PC-9 (cell line): ENCODE measurements around the gene NR3C1. TPM values are rescaled to one million over a fixed set of nuclear protein-coding genes. Genes with fewer than 3 reads are reported as not detected.

Experiments
- BruUV-seq: library from RNA; stranded (reverse); fragments of 400-500 nt; replicated peaks from 2 replicates; lab custom pipeline; 2021; lab: Mats Ljungman, UMichigan
- CTCF ChIA-PET: fragments of 300-600 bp; sonication (Branson Sonifier 250); formaldehyde crosslinking; loops from one replicate; lab custom pipeline; 2022; ENCODE audit warnings: antibody characterized with exemption; lab: Charles Lee
- POLR2A ChIA-PET: fragments of 300-600 bp; sonication (Branson Sonifier 250); formaldehyde crosslinking; loops from one replicate; lab custom pipeline; 2022; ENCODE audit warnings: antibody characterized with exemption; ENCODE audit not compliant: unreplicated experiment; lab: Charles Lee
- DNase-seq, 2 experiments: peaks; one replicate each; pipeline versions ENCODE4 v3.0.0 to v3.0.0-alpha.2; 2015 to 2022; ENCODE audit warnings: mixed read lengths in 1 of 2
- H2AFZ ChIP-seq: fragments of 200-600 bp; sonication (generic); 2 replicates; pipeline ENCODE4 v1.8.1; 2017; ENCODE audit warnings: antibody characterized with exemption
- H3F3A ChIP-seq: fragments of 200-600 bp; sonication (generic); 2 replicates; pipeline ENCODE4 v1.8.1; 2017; ENCODE audit warnings: antibody characterized with exemption, mild to moderate bottlenecking, low read depth; ENCODE audit not compliant: insufficient read depth
- H3K27ac ChIP-seq: fragments of 200-600 bp; sonication (generic); 2 replicates; pipeline ENCODE4 v1.6.1; 2016; ENCODE audit warnings: mixed run types
- H3K27me3 ChIP-seq: fragments of 200-600 bp; sonication (generic); 2 replicates; pipeline ENCODE4 v1.6.1; 2016; ENCODE audit warnings: low read depth, mixed run types; ENCODE audit not compliant: insufficient read depth
- H3K36me3 ChIP-seq: fragments of 200-600 bp; sonication (generic); 2 replicates; pipeline ENCODE4 v1.6.1; 2016; ENCODE audit warnings: low read depth, mixed run types
- H3K4me1 ChIP-seq: fragments of 200-600 bp; sonication (generic); replicated peaks from 2 replicates; pipeline ENCODE4 v1.6.1; 2016; ENCODE audit warnings: mixed run types; ENCODE audit not compliant: insufficient read depth
- H3K4me2 ChIP-seq: fragments of 200-600 bp; sonication (generic); 2 replicates; pipeline ENCODE4 v1.6.1; 2017; ENCODE audit warnings: mixed run types
- H3K4me3 ChIP-seq: fragments of 200-600 bp; sonication (generic); 2 replicates; pipeline ENCODE4 v1.6.1; 2016; ENCODE audit warnings: mixed run types
- H3K79me2 ChIP-seq: fragments of 200-600 bp; sonication (generic); 2 replicates; pipeline ENCODE4 v1.6.1; 2017; ENCODE audit warnings: low read depth, mixed run types
- H3K9me2 ChIP-seq: fragments of 200-600 bp; sonication (generic); 2 replicates; pipeline ENCODE4 v1.8.1; 2017; ENCODE audit warnings: mild to moderate bottlenecking; ENCODE audit not compliant: insufficient read depth
- H3K9me3 ChIP-seq: fragments of 200-600 bp; sonication (generic); 2 replicates; pipeline ENCODE4 v1.8.1; 2016; ENCODE audit warnings: low read depth; ENCODE audit not compliant: insufficient read depth
- H4K20me1 ChIP-seq: fragments of 200-600 bp; sonication (generic); 2 replicates; pipeline ENCODE4 v1.8.1; 2017; ENCODE audit not compliant: insufficient read depth
- EZH2 ChIP-seq: fragments of 200-600 bp; sonication (generic); IDR thresholded peaks from 2 replicates; pipeline ENCODE4 v1.8.0; 2017; ENCODE audit warnings: antibody characterized with exemption, low read depth
- intact Hi-C: fragments of 100-400 bp; cut with micrococcal nuclease; formaldehyde crosslinking; loops from one replicate; pipeline ENCODE4 v1.10.0; 2022; ENCODE audit not compliant: unreplicated experiment
- total RNA-seq: library from RNA; stranded (reverse); gene quantifications from 2 replicates; pipeline ENCODE4 v1.2.3, GENCODE V29; 2021
- TF ChIP-seq, protein P1 (sequence below): fragments of 200-600 bp; sonication (generic); conservative IDR thresholded peaks from 2 replicates; pipeline ENCODE4 v1.6.1; 2017; ENCODE audit warnings: mixed run types, antibody characterized with exemption, mild to moderate bottlenecking, moderate library complexity

The NR3C1 gene
- total RNA-seq, 1 experiment from 2014 or later, result 52.8 TPM

DNA sequence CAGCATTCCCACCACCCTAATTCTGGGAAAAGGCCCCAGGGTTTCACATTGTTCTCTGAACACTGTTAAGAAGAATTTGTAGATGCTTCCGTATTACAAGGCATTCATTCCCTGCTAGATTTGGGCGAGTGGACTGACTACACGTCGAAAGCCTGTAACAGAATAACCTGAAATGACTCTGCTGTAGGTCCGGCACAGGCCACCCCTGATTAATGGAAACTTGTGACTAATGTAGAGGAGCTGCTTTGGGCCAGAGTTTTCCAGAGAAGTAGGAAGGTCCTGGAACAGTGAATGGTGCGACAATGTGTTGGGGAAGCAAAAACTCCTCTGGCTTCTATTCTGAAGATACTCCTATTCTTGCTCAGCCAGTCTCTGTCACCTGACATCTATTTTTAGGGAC is 87.6 kb downstream of the NR3C1 start:
- Histone ChIP-seq H3K4me2 (no peak overlapping the region), H3K9me2 (no peaks in the 10 kb centered on the region), H3F3A (peaks cover 27% of the 10 kb centered on the region), H4K20me1 (no peaks in the 10 kb centered on the region; the same call in 1 of the 2 replicates), H3K4me1 (peaks cover 44% of the 10 kb centered on the region), H3K79me2 (peaks cover 10% of the 10 kb centered on the region; the same call in 1 of the 2 replicates), H3K36me3 (0 out of 2 replicates have a peak, but pooled peaks cover 13% of the 10 kb centered on the region), H3K9me3 (no peaks in the 10 kb centered on the region; the same call in 1 of the 2 replicates), H3K27me3 (no peaks in the 10 kb centered on the region), H3K27ac (no peak overlapping the region), H3K4me3 (no peak overlapping the region), H2AFZ (no peak overlapping the region)
- TF ChIP-seq EZH2, result no peak
- TF ChIP-seq, protein P1, sequence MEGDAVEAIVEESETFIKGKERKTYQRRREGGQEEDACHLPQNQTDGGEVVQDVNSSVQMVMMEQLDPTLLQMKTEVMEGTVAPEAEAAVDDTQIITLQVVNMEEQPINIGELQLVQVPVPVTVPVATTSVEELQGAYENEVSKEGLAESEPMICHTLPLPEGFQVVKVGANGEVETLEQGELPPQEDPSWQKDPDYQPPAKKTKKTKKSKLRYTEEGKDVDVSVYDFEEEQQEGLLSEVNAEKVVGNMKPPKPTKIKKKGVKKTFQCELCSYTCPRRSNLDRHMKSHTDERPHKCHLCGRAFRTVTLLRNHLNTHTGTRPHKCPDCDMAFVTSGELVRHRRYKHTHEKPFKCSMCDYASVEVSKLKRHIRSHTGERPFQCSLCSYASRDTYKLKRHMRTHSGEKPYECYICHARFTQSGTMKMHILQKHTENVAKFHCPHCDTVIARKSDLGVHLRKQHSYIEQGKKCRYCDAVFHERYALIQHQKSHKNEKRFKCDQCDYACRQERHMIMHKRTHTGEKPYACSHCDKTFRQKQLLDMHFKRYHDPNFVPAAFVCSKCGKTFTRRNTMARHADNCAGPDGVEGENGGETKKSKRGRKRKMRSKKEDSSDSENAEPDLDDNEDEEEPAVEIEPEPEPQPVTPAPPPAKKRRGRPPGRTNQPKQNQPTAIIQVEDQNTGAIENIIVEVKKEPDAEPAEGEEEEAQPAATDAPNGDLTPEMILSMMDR, result no peak
- DNase-seq, result no peak
- BruUV-seq, result no TSS peak
- ChIA-PET CTCF (no interaction called here), POLR2A (interaction anchor here (0.6 kb wide), 1 partner anchor 40 kb away, joined by 3 read pairs; no protein-coding TSS in a partner anchor)
- intact Hi-C loops, result loop anchor here (5.0 kb wide), 1 partner anchor 81 kb away; no protein-coding TSS in a partner anchor

DNA sequence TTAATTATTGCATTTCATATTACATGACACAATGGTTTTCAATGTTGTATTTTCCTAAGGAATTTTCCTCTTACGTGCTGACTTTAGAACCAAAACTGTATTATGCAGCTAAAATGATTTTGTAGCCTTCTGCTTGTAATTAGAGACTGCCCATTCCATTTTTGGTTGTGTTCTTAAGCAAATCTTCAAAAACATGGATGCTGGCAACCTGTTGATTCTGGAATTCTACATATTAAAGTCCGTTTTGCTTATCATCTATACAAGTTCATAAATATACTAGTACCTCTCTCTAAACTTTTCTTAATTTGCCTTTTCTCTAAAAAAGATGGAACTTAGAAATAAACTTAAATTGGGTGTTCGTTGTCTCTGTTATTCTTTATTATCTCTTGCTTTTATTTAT is 88.3 kb downstream of the NR3C1 start:
- ChIA-PET CTCF (no interaction called here), POLR2A (interaction anchor here (0.6 kb wide), 2 partner anchors 40 to 57 kb away, joined by 3 read pairs; no protein-coding TSS in a partner anchor)
- peaks cover 27% of the 10 kb centered on the region for H3F3A ChIP-seq
- H2AFZ ChIP-seq, result no peak overlapping the region
- no TSS peak for BruUV-seq
- TF ChIP-seq EZH2, result no peak
- TF ChIP-seq, protein P1, result no peak
- DNase-seq, result no peak
- H3K27ac ChIP-seq, result no peak overlapping the region
- peaks cover 49% of the 10 kb centered on the region for H3K4me1 ChIP-seq
- H3K4me3 ChIP-seq, result no peak overlapping the region
- H3K79me2 ChIP-seq, result peaks cover 10% of the 10 kb centered on the region; the same call in 1 of the 2 replicates
- H3K4me2 ChIP-seq, result 0 out of 2 replicates have a peak overlapping the region, but pooled peaks have one; percentile 2
- H3K27me3 ChIP-seq, result no peaks in the 10 kb centered on the region
- intact Hi-C loops, result loop anchor here (5.0 kb wide), 1 partner anchor 82 kb away; no protein-coding TSS in a partner anchor
- H4K20me1 ChIP-seq, result no peaks in the 10 kb centered on the region; the same call in 1 of the 2 replicates
- H3K9me3 ChIP-seq, result no peaks in the 10 kb centered on the region; the same call in 1 of the 2 replicates
- H3K9me2 ChIP-seq, result no peaks in the 10 kb centered on the region
- 0 out of 2 replicates have a peak, but pooled peaks cover 15% of the 10 kb centered on the region for H3K36me3 ChIP-seq

DNA sequence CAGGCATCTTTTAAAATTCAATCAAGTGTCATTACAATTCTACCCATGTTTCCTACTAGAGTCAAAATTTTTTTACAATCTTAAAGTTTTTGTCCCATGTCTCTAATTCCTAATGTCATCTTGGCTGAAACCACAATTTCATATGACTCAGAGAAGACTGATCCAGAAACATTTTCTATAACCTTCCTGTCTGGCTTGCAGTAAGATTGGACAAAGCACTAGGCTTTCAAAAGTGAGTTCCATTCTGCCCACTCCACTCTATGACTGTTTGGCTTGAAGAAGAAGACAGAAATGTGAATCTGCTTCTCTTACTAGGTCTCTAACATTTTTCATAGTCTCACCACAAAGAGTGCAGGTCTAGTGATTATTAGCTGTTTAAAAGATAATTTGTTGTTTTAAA is 88.8 kb downstream of the NR3C1 start:
- H3K4me3 ChIP-seq, result 0 out of 2 replicates have a peak overlapping the region, but pooled peaks have one; percentile 17
- H3K27ac ChIP-seq, result peak overlapping the region; percentile 31; the same call in 1 of the 2 replicates
- no peaks in the 10 kb centered on the region for H3K9me2 ChIP-seq
- ChIA-PET CTCF (no interaction called here), POLR2A (interaction anchor here (0.6 kb wide), 1 partner anchor 71 kb away, joined by 3 read pairs; no protein-coding TSS in a partner anchor)
- no peaks in the 10 kb centered on the region for H3K27me3 ChIP-seq
- intact Hi-C loops, result loop anchor here (5.0 kb wide), 3 partner anchors 72 to 127 kb away; no protein-coding TSS in a partner anchor
- H3K79me2 ChIP-seq, result peaks cover 10% of the 10 kb centered on the region; the same call in 1 of the 2 replicates
- H4K20me1 ChIP-seq, result no peaks in the 10 kb centered on the region; the same call in 1 of the 2 replicates
- peaks cover 54% of the 10 kb centered on the region for H3K4me1 ChIP-seq
- no peaks in the 10 kb centered on the region; the same call in 1 of the 2 replicates for H3K9me3 ChIP-seq
- no TSS peak for BruUV-seq
- H3K4me2 ChIP-seq, result peak overlapping the region; percentile 2; the same call in 1 of the 2 replicates
- H2AFZ ChIP-seq, result no peak overlapping the region
- H3K36me3 ChIP-seq, result 0 out of 2 replicates have a peak, but pooled peaks cover 18% of the 10 kb centered on the region
- peaks cover 27% of the 10 kb centered on the region for H3F3A ChIP-seq
- DNase-seq, result peak in 1 of 2 experiments; percentile 46
- no peak for TF ChIP-seq EZH2
- TF ChIP-seq, protein P1, result no peak
